ENCODE measurements around the gene UGT1A9.
"Not testable (repeated sequence)": the region's sequence is repeated elsewhere in the genome, so short reads cannot be mapped to it uniquely, and the experiment has no call there.

Gene UGT1A9

GRCh38 chr2:233671290-233672161 is at the start of gene UGT1A9:
UGT1A9 (plus strand) TSS chr2:233671898; CDS start chr2:233671935, 37 bp downstream.
- ATAC-seq: no peak
- no peaks in the 10 kb centered on the region for H3K36me3 Mint-ChIP-seq
- no peak within 1 kb of the TSS for H3K27ac Mint-ChIP-seq
- H3K4me1 Mint-ChIP-seq: no peaks in the 10 kb centered on the region
- no peak within 1 kb of the TSS for H3K4me3 Mint-ChIP-seq
- no peaks in the 10 kb centered on the region for H3K9me3 Mint-ChIP-seq
- no peak for DNase-seq (ENCODE audit: low spot score in 2 of 2)

DNA sequence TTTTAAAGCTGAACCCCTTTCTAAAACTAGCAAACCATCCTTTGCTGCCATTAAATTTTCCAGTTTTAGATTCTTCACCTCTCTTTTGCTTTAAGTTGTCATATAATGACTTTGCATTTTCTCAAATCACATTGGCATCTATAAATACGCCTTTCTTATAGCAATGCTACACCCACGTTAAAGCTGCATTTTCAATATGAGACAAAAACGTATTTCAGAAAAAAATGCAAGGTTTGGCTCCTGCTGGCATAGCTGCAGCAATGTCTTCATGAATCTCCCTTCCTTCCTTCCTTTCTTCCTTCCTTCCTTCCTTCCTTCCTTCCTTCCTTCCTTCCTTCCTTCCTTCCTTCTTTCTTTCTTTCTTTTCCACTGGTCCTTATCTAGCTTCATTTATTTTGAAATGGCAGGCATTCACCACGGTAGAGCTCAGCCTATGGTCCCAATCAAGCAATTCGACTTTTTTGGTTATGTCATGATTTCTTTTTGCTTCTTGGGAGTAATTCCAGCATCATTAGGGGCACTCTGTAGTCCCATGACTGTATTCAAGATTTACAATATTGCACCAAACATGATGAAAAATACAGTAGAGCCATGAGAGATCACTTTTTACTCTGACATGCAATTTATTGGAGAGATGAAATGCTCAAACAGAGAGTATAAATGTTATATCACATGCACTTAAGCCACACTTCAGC is 44.2 kb upstream of the UGT1A9 start:
- H3K27ac Mint-ChIP-seq: no peak overlapping the region
- no peak for ATAC-seq

DNA sequence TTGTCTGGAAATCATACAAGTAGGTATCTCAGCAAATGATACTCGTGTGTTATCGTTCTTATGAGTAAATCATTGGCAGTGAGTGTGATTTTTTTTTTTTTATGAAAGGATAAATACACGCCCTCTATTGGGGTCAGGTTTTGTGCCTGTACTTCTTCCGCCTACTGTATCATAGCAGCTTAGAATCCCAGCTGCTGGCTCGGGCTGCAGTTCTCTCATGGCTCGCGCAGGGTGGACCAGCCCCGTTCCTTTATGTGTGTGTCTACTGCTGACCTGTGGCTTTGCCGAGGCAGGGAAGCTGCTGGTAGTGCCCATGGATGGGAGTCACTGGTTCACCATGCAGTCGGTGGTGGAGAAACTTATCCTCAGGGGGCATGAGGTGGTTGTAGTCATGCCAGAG is 35.4 kb upstream of the UGT1A9 start, which contains the start of gene UGT1A10:
TSS of gene UGT1A10 (plus strand) at position 143 of the 400 bp plus-strand sequence. CDS start at position 218, 75 bp downstream.
- not testable (repeated sequence) for H3K4me3 Mint-ChIP-seq; DNase-seq (ENCODE audit: low spot score in 2 of 2); H3K36me3 Mint-ChIP-seq; H3K9me3 Mint-ChIP-seq; H3K27ac Mint-ChIP-seq; ATAC-seq; H3K4me1 Mint-ChIP-seq

More for the DNA sequence above, 44.2 kb upstream of the UGT1A9 start:
- DNase-seq (ENCODE audit: low spot score in 2 of 2): no peak
- Mint-ChIP-seq H3K4me3 (no peak overlapping the region), H3K4me1 (no peaks in the 10 kb centered on the region), H3K9me3 (peaks cover 8% of the 10 kb centered on the region), H3K36me3 (no peaks in the 10 kb centered on the region)

- DNase-seq (ENCODE audit: low spot score in 2 of 2) (no peak), ATAC-seq (no peak)
- Mint-ChIP-seq H3K27ac (no peak overlapping the region), H3K36me3 (no peaks in the 10 kb centered on the region), H3K9me3 (peaks cover 6% of the 10 kb centered on the region), H3K4me1 (no peaks in the 10 kb centered on the region), H3K4me3 (no peak overlapping the region)
Measured at GRCh38 chr2:233638836-233639235, 32.9 kb upstream of the UGT1A9 start.

DNA sequence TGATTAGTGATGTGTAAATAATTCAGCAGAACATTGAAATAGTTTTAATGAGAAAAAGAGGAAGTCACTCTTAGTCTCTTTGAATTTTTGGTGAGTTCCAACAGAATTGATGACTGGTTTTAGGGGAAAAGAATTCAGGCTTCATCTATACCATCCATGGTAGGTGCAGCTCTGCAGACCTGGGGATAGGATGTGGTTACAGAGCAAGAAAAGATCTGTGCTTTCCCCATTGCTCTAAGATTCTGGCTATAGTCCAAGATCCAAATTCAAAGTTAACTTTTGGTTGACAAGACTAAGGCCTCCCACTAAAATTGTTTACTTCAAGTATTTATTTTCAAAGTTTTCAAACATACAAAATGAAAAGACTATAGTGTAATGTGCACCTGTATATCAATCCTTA is 31.8 kb upstream of the UGT1A9 start:
- DNase-seq (ENCODE audit: low spot score in 2 of 2): no peak
- Mint-ChIP-seq H3K36me3 (no peaks in the 10 kb centered on the region), H3K9me3 (peaks cover 6% of the 10 kb centered on the region), H3K27ac (no peak overlapping the region), H3K4me3 (no peak overlapping the region), H3K4me1 (no peaks in the 10 kb centered on the region)
- ATAC-seq: no peak

- ATAC-seq: no peak
Measured at GRCh38 chr2:233643128-233643527, 28.6 kb upstream of the UGT1A9 start.

DNA sequence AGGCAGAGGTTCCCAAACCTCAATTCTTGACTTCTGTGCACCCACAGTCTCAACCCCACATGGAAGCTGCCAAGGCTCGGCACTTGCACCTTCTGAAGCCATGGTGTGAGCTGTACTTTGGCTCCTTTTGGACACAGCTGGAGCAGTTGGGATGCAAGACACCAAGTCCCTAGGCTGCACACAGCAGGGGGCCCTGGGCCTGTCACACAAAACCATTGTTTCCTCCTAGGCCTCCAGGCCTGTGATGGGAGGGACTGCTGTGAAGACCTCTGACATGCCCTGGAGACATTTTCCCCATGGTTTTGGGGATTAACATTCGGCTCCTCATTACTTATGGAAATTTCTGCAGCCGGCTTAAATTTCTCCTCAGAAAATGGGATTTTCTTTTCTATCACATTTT is 25.7 kb upstream of the UGT1A9 start:
- not testable (repeated sequence) for ATAC-seq; H3K4me3 Mint-ChIP-seq; H3K36me3 Mint-ChIP-seq; H3K27ac Mint-ChIP-seq; DNase-seq (ENCODE audit: low spot score in 2 of 2); H3K4me1 Mint-ChIP-seq
- H3K9me3 Mint-ChIP-seq: peaks cover 11% of the 10 kb centered on the region

More at GRCh38 chr2:233643128-233643527, 28.6 kb upstream of the UGT1A9 start:
- H3K27ac Mint-ChIP-seq: no peak overlapping the region
- no peaks in the 10 kb centered on the region for H3K36me3 Mint-ChIP-seq
- no peaks in the 10 kb centered on the region for H3K4me1 Mint-ChIP-seq
- peaks cover 11% of the 10 kb centered on the region for H3K9me3 Mint-ChIP-seq
- no peak overlapping the region for H3K4me3 Mint-ChIP-seq
- DNase-seq (ENCODE audit: low spot score in 2 of 2): no peak

- Mint-ChIP-seq H3K4me3 (no peak overlapping the region), H3K36me3 (no peaks in the 10 kb centered on the region), H3K27ac (no peak overlapping the region), H3K9me3 (peaks cover 5% of the 10 kb centered on the region), H3K4me1 (no peaks in the 10 kb centered on the region)
- no peak for ATAC-seq
- no peak for DNase-seq (ENCODE audit: low spot score in 2 of 2)
Measured at GRCh38 chr2:233650981-233651380, 20.7 kb upstream of the UGT1A9 start.

DNA sequence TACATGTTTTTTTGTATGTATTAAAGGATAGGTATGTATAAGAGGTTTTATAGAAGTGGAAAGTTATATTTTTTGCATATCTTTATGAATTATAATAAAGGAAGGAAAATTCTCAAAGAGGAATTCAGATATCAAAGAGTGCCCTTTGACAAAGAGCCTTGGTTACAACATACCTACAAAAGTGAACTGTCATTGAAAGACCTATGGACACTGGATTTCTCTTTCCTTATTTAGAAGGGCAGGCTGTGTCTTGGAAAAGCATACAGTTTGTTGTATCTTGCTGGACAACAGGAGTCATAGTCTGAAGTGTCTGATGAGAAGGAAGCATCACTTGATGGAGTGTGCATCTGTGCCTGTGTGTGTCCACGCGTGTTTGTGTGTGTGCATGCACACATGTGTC is 20.3 kb upstream of the UGT1A9 start:
- H3K9me3 Mint-ChIP-seq: peaks cover 4% of the 10 kb centered on the region

GRCh38 chr2:233654501-233654900 is 17.2 kb upstream of the UGT1A9 start:
- Mint-ChIP-seq H3K36me3 (no peaks in the 10 kb centered on the region), H3K27ac (no peak overlapping the region), H3K4me1 (no peaks in the 10 kb centered on the region), H3K4me3 (no peak overlapping the region), H3K9me3 (no peaks in the 10 kb centered on the region)
- no peak for DNase-seq (ENCODE audit: low spot score in 2 of 2)
- ATAC-seq: no peak

More for the DNA sequence above, 20.3 kb upstream of the UGT1A9 start:
- no peak overlapping the region for H3K4me3 Mint-ChIP-seq
- H3K4me1 Mint-ChIP-seq: no peaks in the 10 kb centered on the region
- ATAC-seq (no peak), DNase-seq (ENCODE audit: low spot score in 2 of 2) (no peak)
- no peak overlapping the region for H3K27ac Mint-ChIP-seq
- H3K36me3 Mint-ChIP-seq: no peaks in the 10 kb centered on the region

GRCh38 chr2:233655043-233655442 is 16.7 kb upstream of the UGT1A9 start:
- Mint-ChIP-seq H3K27ac (no peak overlapping the region), H3K4me1 (no peaks in the 10 kb centered on the region), H3K4me3 (no peak overlapping the region), H3K9me3 (no peaks in the 10 kb centered on the region), H3K36me3 (no peaks in the 10 kb centered on the region)
- ATAC-seq (no peak), DNase-seq (ENCODE audit: low spot score in 2 of 2) (no peak)

DNA sequence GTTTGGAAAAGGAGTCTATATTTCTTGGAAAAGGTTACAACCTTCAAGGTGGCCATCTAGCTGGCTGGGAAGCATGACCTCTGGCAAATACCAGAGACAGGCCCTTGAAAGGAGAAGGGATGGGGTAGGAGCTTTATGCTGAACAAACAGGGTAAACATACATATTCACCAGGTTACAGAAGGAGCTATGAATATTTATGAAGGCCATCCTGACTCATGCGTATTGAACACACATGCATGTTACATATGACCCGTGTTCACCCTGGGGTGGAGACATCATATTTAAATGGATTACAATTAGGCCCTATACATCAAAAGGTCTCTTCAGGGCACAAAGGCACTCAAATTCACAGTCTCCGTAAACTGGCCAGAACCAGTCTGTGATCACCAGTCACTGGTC is 15.8 kb upstream of the UGT1A9 start:
- not testable (repeated sequence) for H3K27ac Mint-ChIP-seq; H3K36me3 Mint-ChIP-seq; H3K4me1 Mint-ChIP-seq; ATAC-seq; H3K4me3 Mint-ChIP-seq; H3K9me3 Mint-ChIP-seq; DNase-seq (ENCODE audit: low spot score in 2 of 2)

GRCh38 chr2:233656443-233656842 is 15.3 kb upstream of the UGT1A9 start:
- Mint-ChIP-seq H3K4me3 (no peak overlapping the region), H3K27ac (no peak overlapping the region), H3K9me3 (no peaks in the 10 kb centered on the region), H3K4me1 (no peaks in the 10 kb centered on the region), H3K36me3 (no peaks in the 10 kb centered on the region)
- DNase-seq (ENCODE audit: low spot score in 2 of 2): no peak
- ATAC-seq: peak; percentile 72

DNA sequence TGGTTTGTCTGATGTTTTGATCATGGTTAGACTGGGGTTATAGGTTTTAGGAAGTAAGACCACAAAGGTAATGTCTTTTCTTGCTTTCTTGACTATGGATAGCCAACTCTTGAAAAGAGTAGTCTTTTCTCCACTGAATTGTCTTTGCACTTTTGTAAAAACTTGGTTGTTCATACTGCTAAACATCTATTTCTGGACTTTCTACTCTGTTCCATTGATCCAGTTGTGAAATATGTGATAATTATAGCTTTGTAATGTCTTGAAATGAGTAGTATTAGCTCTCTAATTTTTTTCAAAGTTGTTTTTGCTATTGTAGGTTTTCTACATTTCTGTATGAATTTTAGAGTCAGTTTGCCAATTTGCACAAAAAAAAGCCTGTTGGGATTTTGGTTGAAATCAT is 13.1 kb upstream of the UGT1A9 start:
- no peaks in the 10 kb centered on the region for H3K36me3 Mint-ChIP-seq
- no peak overlapping the region for H3K27ac Mint-ChIP-seq
- DNase-seq (ENCODE audit: low spot score in 2 of 2) (no peak), ATAC-seq (no peak)
- H3K9me3 Mint-ChIP-seq: no peaks in the 10 kb centered on the region
- H3K4me3 Mint-ChIP-seq: no peak overlapping the region
- H3K4me1 Mint-ChIP-seq: no peaks in the 10 kb centered on the region

GRCh38 chr2:233663911-233664310 is 7.8 kb upstream of the UGT1A9 start:
- no peaks in the 10 kb centered on the region for H3K4me1 Mint-ChIP-seq
- H3K27ac Mint-ChIP-seq: no peak overlapping the region
- ATAC-seq (no peak), DNase-seq (ENCODE audit: low spot score in 2 of 2) (no peak)
- no peaks in the 10 kb centered on the region for H3K9me3 Mint-ChIP-seq
- no peaks in the 10 kb centered on the region for H3K36me3 Mint-ChIP-seq
- H3K4me3 Mint-ChIP-seq: no peak overlapping the region
